Loucy (cell line): ENCODE measurements around the gene HIP1R.

Experiments used
- H2AFZ ChIP-seq: fragments of 200-600 bp; sonication (generic); 2 replicates; pipeline ENCODE4 v1.6.0; 2016; ENCODE audit warnings: antibody characterized with exemption, mild to moderate bottlenecking, low read length, moderate library complexity
- H3F3A ChIP-seq: fragments of 200-600 bp; 2 replicates; pipeline ENCODE4 v1.6.0; 2016; ENCODE audit warnings: antibody characterized with exemption, low read depth, mild to moderate bottlenecking
- H3K27me3 ChIP-seq: fragments of 200-600 bp; sonication (generic); 2 replicates; pipeline ENCODE4 v1.6.1; 2014; ENCODE audit warnings: low read length, mild to moderate bottlenecking; ENCODE audit not compliant: insufficient read depth, poor library complexity, severe bottlenecking
- H3K36me3 ChIP-seq: fragments of 200-600 bp; sonication (generic); 2 replicates; pipeline ENCODE4 v1.6.1; 2016; ENCODE audit warnings: low read length; ENCODE audit not compliant: insufficient read depth
- H3K4me1 ChIP-seq: fragments of 200-600 bp; sonication (generic); 2 replicates; pipeline ENCODE4 v1.5.1; 2014; ENCODE audit warnings: low read length, mild to moderate bottlenecking; ENCODE audit not compliant: insufficient read depth, poor library complexity, severe bottlenecking
- H3K4me2 ChIP-seq: fragments of 200-600 bp; sonication (generic); 2 replicates; pipeline ENCODE4 v1.6.0; 2014; ENCODE audit warnings: antibody characterized with exemption, low read length, low read depth, mild to moderate bottlenecking; ENCODE audit not compliant: poor library complexity, severe bottlenecking
- H3K4me3 ChIP-seq: fragments of 200-600 bp; sonication (generic); 2 replicates; pipeline ENCODE4 v1.5.1; 2014; ENCODE audit warnings: low read length, mild to moderate bottlenecking, mixed read lengths; ENCODE audit not compliant: poor library complexity, severe bottlenecking
- H3K79me2 ChIP-seq: fragments of 200-600 bp; sonication (generic); 2 replicates; pipeline ENCODE4 v1.6.1; 2014; ENCODE audit warnings: low read length; ENCODE audit not compliant: insufficient read depth
- H3K9ac ChIP-seq: fragments of 200-600 bp; sonication (generic); 2 replicates; pipeline ENCODE4 v1.6.0; 2014; ENCODE audit warnings: mild to moderate bottlenecking, low read depth, low read length, moderate library complexity; ENCODE audit not compliant: poor library complexity, severe bottlenecking
- H3K9me2 ChIP-seq: fragments of 200-600 bp; sonication (generic); replicated peaks from 2 replicates; pipeline ENCODE4 v1.6.1; 2016; ENCODE audit warnings: low read depth, low read length, mixed read lengths
- H3K9me3 ChIP-seq: fragments of 200-600 bp; sonication (generic); 2 replicates; pipeline ENCODE4 v1.6.1; 2014; ENCODE audit warnings: mild to moderate bottlenecking, antibody characterized with exemption, low read length, low read depth; ENCODE audit not compliant: insufficient read depth
- H4K20me1 ChIP-seq: fragments of 200-600 bp; sonication (generic); 2 replicates; pipeline ENCODE4 v1.6.0; 2014; ENCODE audit warnings: antibody characterized with exemption, low read length, mild to moderate bottlenecking; ENCODE audit not compliant: insufficient read depth, poor library complexity, severe bottlenecking
- CTCF ChIP-seq: fragments of 200-600 bp; sonication (generic); conservative IDR thresholded peaks from 2 replicates; pipeline ENCODE4 v1.5.1; 2014; ENCODE audit warnings: mild to moderate bottlenecking, antibody characterized with exemption, low read length
- EZH2phosphoT487 ChIP-seq: fragments of 200-600 bp; IDR thresholded peaks from 2 replicates; pipeline ENCODE4 v1.6.1; 2018; ENCODE audit warnings: antibody characterized with exemption, mild to moderate bottlenecking, moderate library complexity, borderline replicate concordance

Gene HIP1R

DNA sequence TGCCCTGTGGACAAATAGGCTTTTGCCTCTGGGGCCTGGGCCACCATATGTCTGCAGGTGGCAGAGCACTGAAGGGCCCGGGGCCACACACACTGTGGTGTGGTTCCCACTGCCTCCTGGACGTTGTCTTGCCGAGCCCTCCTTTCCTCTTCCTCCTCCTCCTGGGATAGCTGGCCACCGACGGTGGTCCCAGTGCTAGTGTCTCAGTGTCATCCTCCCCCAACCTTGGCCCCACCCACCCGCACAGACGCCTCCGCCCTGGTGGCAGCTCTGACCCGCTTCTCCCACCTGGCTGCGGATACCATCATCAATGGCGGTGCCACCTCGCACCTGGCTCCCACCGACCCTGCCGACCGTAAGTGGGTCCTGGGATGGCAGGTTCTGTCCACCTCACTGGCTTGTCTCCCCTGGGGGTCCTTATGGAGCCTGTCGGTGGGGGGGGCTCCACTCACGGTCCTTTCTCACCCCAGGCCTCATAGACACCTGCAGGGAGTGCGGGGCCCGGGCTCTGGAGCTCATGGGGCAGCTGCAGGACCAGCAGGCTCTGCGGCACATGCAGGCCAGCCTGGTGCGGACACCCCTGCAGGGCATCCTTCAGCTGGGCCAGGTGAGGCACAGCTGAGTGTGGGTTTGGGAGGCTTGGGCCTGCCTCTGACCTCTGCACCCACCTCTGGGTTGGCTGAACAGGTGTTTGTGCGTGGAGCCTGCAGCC, 23.5 kb downstream of the HIP1R start:
- H3K36me3 ChIP-seq = peaks cover 15% of the 10 kb centered on the region; the same call in 1 of the 2 replicates
- no peaks in the 10 kb centered on the region for H3K79me2 ChIP-seq
- H3K9me2 ChIP-seq = no peaks in the 10 kb centered on the region
- H3K4me3 ChIP-seq = no peak overlapping the region
- no peak overlapping the region for H3K4me2 ChIP-seq
- TF ChIP-seq EZH2phosphoT487 (no peak), CTCF (no peak)
- no peaks in the 10 kb centered on the region for H3K4me1 ChIP-seq
- no peaks in the 10 kb centered on the region for H3K9me3 ChIP-seq
- H4K20me1 ChIP-seq = no peaks in the 10 kb centered on the region
- H3F3A ChIP-seq = no peaks in the 10 kb centered on the region
- no peak overlapping the region for H2AFZ ChIP-seq
- no peak overlapping the region for H3K9ac ChIP-seq
- H3K27me3 ChIP-seq = no peaks in the 10 kb centered on the region

DNA sequence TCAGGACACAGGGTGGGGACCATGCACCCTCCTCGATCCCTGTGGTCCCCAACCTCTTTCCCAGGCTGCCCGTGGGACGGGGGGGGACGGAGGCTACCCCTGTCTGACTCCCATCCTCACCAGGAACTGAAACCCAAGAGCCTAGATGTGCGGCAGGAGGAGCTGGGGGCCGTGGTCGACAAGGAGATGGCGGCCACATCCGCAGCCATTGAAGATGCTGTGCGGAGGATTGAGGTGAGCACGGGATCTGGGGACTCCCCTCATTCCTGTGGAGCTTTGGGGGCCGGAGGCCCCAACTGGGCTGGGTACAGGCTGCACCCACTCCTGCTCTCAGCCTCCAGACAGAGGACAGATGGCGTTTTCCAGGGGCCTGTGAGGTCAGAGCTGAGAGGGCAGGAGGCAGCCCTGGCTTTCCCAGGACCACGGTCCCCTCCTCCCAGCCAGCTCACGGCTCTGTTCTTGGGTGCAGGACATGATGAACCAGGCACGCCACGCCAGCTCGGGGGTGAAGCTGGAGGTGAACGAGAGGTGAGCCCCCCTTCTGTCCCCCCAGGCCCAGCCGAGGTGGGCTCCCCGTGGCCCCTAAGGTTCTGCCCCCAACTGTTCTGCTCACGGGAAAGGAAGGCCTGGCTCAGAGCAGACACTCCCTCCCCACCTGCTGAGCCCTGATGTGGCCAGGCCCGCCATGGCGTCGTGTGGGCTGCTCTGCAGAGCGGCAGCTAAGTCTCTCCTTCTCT, 24.2 kb downstream of the HIP1R start:
- no peaks in the 10 kb centered on the region for H3K79me2 ChIP-seq
- no peaks in the 10 kb centered on the region for H3K9me3 ChIP-seq
- H3K4me1 ChIP-seq = no peaks in the 10 kb centered on the region
- H3F3A ChIP-seq = no peaks in the 10 kb centered on the region
- no peaks in the 10 kb centered on the region for H3K9me2 ChIP-seq
- H4K20me1 ChIP-seq = no peaks in the 10 kb centered on the region
- H3K36me3 ChIP-seq = peaks cover 17% of the 10 kb centered on the region; the same call in 1 of the 2 replicates
- H3K9ac ChIP-seq = no peak overlapping the region
- H3K4me2 ChIP-seq = no peak overlapping the region
- no peak overlapping the region for H3K4me3 ChIP-seq
- H2AFZ ChIP-seq = no peak overlapping the region
- TF ChIP-seq CTCF (no peak), EZH2phosphoT487 (no peak)
- no peaks in the 10 kb centered on the region for H3K27me3 ChIP-seq

- no peaks in the 10 kb centered on the region for H3K9me3 ChIP-seq
- H3K27me3 ChIP-seq = no peaks in the 10 kb centered on the region
- no peaks in the 10 kb centered on the region for H4K20me1 ChIP-seq
- no peak overlapping the region for H3K4me3 ChIP-seq
- no peak overlapping the region for H3K4me2 ChIP-seq
- TF ChIP-seq EZH2phosphoT487 (no peak), CTCF (peak; percentile 84)
- H3K79me2 ChIP-seq = no peaks in the 10 kb centered on the region
- H3K9ac ChIP-seq = no peak overlapping the region
- H2AFZ ChIP-seq = no peak overlapping the region
- H3K9me2 ChIP-seq = no peaks in the 10 kb centered on the region
- H3K4me1 ChIP-seq = no peaks in the 10 kb centered on the region
- H3F3A ChIP-seq = no peaks in the 10 kb centered on the region
- peaks cover 24% of the 10 kb centered on the region; the same call in 1 of the 2 replicates for H3K36me3 ChIP-seq
Measured at GRCh38 chr12:122860040-122860853, 25.0 kb downstream of the HIP1R start.
